ENCODE measurements around the gene COL4A2. TPM values are rescaled to one million over a fixed set of nuclear protein-coding genes. Genes with fewer than 3 reads are reported as not detected.

COL4A2 gene
- total RNA-seq, 1 donor from 2014 or later = not detected

DNA sequence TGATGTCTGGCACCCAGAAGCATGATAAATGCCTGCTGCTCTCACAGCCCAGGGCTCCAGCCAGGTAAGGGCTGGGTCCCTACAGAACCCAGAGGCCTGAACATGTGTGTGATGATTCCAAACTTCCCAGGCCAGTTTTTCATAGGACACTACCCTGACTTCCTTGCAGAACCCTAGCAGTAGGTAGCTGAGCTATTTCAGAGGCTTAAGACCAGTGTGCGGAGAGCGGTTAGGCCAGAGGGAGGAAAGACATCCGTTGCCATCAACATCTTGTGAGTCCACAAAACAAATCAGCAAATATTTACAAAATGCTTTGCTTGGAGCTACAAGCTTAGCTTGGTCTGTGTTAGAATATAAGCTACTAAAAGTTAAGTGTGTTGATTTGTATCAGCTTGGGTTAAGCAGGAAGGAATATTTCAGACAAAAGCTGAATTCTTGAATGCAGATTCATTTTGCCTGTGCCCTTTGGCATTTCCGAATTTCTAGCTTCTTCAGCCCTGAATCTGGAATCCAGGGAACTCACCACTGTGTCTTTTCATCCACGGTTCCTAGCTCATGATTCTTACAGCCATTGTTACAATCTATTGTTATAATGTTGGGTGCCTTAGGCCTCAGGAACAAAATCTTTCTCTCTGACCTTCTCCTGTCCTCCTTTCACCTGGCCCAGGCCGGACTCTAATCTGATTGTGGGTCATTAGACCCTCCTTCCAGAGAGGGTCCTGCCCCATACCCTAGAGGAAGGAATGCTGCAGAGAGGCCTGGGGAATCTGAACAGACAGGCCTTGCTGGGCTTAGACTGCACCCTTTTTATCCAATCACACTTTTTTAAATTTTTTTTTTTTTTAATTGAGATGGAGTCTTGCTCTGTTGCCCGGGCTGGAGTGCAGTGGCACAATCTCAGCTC, 242.1 kb downstream of the COL4A2 start:
- intact Hi-C loops (cut with micrococcal nuclease) = no loop called here
- Mint-ChIP-seq H3K36me3 (ENCODE audit: low read depth) (no peaks in the 10 kb centered on the region), H3K4me3 (no peak overlapping the region), H3K9me3 (no peaks in the 10 kb centered on the region), H3K27ac (no peak overlapping the region), H3K4me1 (no peaks in the 10 kb centered on the region), H3K27me3 (no peaks in the 10 kb centered on the region)
- TF ChIP-seq, protein P1, sequence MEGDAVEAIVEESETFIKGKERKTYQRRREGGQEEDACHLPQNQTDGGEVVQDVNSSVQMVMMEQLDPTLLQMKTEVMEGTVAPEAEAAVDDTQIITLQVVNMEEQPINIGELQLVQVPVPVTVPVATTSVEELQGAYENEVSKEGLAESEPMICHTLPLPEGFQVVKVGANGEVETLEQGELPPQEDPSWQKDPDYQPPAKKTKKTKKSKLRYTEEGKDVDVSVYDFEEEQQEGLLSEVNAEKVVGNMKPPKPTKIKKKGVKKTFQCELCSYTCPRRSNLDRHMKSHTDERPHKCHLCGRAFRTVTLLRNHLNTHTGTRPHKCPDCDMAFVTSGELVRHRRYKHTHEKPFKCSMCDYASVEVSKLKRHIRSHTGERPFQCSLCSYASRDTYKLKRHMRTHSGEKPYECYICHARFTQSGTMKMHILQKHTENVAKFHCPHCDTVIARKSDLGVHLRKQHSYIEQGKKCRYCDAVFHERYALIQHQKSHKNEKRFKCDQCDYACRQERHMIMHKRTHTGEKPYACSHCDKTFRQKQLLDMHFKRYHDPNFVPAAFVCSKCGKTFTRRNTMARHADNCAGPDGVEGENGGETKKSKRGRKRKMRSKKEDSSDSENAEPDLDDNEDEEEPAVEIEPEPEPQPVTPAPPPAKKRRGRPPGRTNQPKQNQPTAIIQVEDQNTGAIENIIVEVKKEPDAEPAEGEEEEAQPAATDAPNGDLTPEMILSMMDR (IDR thresholded peaks at IDR 0.05) = no peak
- POLR2A ChIA-PET = no interaction called here
- CTCF ChIA-PET = no interaction called here
- no peak for ATAC-seq (ENCODE audit: low read depth)
- DNase-seq = no peak

DNA sequence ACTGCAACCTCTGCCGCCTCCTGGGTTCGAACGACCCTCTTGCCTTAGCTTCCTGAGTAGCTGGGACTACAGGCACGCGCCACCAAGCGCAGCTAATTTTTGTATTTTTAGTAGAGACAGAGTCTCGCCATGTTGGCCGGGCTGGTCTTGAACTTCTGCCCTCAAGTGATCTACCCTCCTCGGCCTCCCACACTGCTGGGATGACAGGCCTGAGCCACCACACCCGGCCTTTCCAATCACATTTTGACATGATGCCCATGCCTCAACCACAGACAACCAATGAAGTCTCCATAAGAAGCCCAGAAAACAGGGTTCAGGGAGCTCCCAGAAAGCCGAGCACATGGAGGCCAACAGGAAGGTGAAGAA, 242.7 kb downstream of the COL4A2 start:
- intact Hi-C loops (cut with micrococcal nuclease) = no loop called here
- Mint-ChIP-seq H3K27ac (no peak overlapping the region), H3K9me3 (no peaks in the 10 kb centered on the region), H3K36me3 (ENCODE audit: low read depth) (no peaks in the 10 kb centered on the region), H3K27me3 (no peaks in the 10 kb centered on the region), H3K4me3 (no peak overlapping the region), H3K4me1 (no peaks in the 10 kb centered on the region)
- ATAC-seq (ENCODE audit: low read depth) (no peak), DNase-seq (no peak)
- ChIA-PET POLR2A (no interaction called here), CTCF (no interaction called here)
- TF ChIP-seq, protein P1 (IDR thresholded peaks at IDR 0.05) = no peak

DNA sequence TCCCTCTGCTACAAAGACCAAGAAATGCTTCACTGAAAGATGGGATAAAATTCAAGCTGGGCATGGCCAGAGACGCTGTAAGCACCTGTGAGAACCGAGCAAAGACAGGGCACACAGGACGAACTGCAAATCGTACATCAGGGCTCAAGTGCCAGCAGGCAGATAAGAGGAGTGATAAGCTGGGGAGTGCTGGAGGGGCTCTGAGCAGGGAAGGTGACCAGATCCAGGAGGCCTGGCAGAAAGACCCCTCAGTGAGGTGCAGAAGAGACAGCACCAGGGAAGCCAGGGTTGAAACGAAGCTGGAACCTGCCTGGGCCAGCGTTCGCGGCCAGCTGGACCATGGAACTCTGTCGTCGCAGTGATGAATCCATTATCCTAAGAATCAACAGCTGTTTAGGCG, 244.2 kb downstream of the COL4A2 start:
- H3K36me3 Mint-ChIP-seq (ENCODE audit: low read depth) = no peaks in the 10 kb centered on the region
- intact Hi-C loops (cut with micrococcal nuclease) = no loop called here
- no peak for ATAC-seq (ENCODE audit: low read depth)
- CTCF ChIA-PET = no interaction called here
- no peaks in the 10 kb centered on the region for H3K27me3 Mint-ChIP-seq
- DNase-seq = no peak
- H3K27ac Mint-ChIP-seq = no peak overlapping the region
- H3K9me3 Mint-ChIP-seq = no peaks in the 10 kb centered on the region
- POLR2A ChIA-PET = no interaction called here
- peaks cover 9% of the 10 kb centered on the region for H3K4me1 Mint-ChIP-seq
- no peak overlapping the region for H3K4me3 Mint-ChIP-seq
- TF ChIP-seq, protein P1 (IDR thresholded peaks at IDR 0.05) = no peak

DNA sequence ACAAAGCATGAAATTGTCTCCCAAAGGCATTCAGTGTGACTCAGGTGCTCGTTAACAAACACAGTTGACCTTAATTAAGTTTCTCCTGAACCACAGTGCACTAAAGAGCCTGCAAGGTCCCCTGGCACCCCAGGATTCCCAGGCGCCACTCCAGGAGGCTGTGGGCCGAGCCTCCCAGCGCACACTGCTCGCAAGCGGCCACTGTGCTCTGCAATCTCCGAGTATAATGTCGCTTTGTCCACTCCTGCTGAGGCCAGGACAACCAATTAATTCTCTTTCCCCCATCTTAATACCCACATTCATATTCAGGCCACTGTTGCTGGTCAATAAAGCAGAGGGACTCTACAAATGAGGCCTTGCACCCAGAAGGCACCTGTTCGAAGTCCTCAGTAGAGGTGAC, 245.7 kb downstream of the COL4A2 start:
- ChIA-PET POLR2A (no interaction called here), CTCF (no interaction called here)
- Mint-ChIP-seq H3K9me3 (no peaks in the 10 kb centered on the region), H3K36me3 (ENCODE audit: low read depth) (no peaks in the 10 kb centered on the region), H3K4me3 (no peak overlapping the region), H3K27me3 (no peaks in the 10 kb centered on the region), H3K4me1 (peaks cover 15% of the 10 kb centered on the region), H3K27ac (no peak overlapping the region)
- TF ChIP-seq, protein P1 (IDR thresholded peaks at IDR 0.05) = no peak
- intact Hi-C loops (cut with micrococcal nuclease) = no loop called here
- DNase-seq (no peak), ATAC-seq (ENCODE audit: low read depth) (no peak)

DNA sequence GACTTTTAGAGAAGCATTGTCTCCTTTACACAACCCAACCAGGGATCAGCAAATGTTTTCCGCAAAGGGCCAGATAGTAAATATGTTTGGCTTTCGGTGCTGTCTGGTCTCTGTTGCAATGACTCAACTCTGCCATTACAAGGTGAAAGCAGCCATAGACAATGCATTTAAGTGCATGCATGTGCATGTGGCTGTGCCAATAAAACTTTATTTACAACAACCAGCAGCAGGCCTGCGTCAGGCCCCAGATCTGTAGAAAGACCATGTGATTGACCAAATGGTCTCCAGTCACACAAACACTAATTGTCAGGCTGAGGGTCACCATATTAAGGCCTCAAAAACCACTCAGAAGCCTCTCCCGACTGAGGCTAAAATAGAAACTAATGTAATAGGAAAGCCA, 246.3 kb downstream of the COL4A2 start:
- Mint-ChIP-seq H3K4me3 (no peak overlapping the region), H3K27ac (no peak overlapping the region), H3K4me1 (peaks cover 15% of the 10 kb centered on the region), H3K36me3 (ENCODE audit: low read depth) (no peaks in the 10 kb centered on the region), H3K9me3 (no peaks in the 10 kb centered on the region), H3K27me3 (no peaks in the 10 kb centered on the region)
- intact Hi-C loops (cut with micrococcal nuclease) = no loop called here
- POLR2A ChIA-PET = no interaction called here
- CTCF ChIA-PET = no interaction called here
- TF ChIP-seq, protein P1 (IDR thresholded peaks at IDR 0.05) = no peak
- ATAC-seq (ENCODE audit: low read depth) (no peak), DNase-seq (no peak)
